GM19467 (cell line): ENCODE data around the gene RP2.
A peak's percentile ranks its signal among the peaks of the same experiment; 100 is the strongest.

ENCODE experiments used
- ATAC-seq: cut with Tn5 transposase; IDR thresholded peaks from one replicate; pipeline ENCODE4 v1.9.1; 2021; ENCODE audit warnings: mild to moderate bottlenecking, moderate library complexity; ENCODE audit not compliant: unreplicated experiment

RP2 gene

DNA sequence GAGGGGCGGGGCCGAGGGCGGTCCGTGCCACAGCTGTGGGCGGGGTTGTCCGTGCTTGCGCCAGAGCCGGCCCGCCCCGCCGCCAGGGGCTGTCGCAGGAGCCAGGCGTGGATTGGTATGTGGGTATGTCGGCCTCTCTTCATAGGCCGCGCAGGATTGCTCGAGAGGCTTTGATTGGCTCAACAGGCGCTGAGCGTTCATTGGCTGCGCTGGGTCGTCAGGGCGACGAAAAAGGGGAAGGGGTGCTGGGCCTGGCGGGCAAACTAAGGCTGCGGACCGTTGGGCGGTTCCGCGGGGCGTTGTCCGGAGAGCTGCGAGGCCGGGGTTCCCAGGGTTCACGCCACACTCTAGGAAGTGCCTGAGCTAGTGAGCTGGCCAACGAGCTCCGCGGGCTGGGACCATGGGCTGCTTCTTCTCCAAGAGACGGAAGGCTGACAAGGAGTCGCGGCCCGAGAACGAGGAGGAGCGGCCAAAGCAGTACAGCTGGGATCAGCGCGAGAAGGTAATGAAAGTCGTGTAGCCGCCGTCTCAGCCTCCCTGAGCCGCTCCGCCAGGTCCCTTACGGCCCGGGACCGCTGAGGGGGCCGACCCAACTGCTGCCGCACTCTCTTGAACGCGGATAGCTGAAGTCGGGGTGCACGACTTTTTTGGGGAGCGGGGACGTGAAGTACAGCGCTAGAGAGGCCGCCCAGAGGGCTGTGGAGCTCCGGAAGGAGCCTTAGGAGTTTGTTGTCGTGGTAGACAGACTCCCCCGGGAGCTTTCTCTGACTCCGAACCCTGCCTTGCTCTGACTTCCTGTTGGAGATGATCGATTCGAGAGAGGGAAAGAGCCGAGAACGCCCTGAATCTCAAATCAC lies at the start of gene RP2:
TSS of gene RP2 (plus strand) at position 343 of the 857 bp plus-strand sequence. CDS start at position 401, 58 bp downstream.
- ATAC-seq = peak; percentile 94

DNA sequence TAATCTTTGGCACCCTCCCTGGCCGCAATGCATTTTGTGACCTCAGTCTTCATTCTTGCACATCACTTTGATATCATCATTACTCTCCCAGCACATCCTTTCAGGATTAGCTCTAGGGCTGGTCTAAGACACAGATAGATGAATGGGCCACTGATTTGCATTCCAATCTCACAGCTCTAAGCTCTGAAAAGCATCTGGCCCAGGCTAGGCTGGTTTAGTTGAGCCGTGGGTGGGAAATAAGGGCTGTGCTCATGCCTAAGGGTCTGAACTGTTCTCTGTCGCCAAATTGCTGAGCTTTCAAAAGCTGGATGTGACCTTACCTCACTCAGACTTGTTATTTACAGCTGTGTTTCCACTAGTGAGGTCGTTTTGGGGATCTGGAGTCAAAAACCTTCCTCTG lies 47.9 kb upstream of the RP2 start:
- ATAC-seq = no peak

DNA sequence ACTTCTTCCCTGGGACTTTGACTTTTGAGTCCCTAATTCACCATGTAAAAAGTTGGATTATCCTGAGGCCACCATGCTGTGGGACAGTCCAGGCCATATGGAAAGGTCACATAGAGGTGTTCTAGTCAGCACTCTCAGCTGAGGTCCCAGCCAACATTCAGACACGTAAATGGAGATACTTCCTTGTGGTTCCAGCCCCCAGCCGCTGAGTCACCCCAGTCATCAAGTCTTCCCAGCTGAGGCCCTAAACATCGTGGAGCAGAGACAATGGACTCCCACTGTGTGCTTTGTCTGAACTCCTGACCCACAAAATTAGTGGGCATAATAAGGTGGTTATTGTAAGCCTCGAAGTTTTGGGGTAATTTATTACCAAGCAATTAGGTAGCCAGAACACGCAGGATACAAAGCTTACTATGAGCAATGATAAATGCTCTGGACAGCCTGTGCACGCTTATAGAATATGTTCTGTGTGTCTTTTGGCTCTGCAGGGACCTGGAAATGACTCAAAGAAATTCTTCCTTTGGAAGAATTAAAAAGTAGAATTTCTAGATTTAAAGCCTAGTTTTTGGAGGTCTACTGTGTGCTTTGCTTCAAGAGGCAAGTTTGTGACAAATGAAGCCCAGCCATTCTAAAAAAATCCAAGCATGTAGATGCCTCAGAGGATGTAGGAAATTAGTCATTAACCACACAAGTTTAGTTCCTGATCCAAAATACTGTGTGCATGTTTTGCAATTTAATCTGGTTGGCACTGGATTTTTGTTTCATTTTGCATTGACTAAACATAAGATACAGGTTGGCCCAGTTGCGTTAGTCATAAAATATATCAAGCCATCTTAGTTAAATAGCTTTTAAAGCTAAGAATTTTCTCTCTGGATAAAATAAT lies 44.7 kb upstream of the RP2 start:
- no peak for ATAC-seq

DNA sequence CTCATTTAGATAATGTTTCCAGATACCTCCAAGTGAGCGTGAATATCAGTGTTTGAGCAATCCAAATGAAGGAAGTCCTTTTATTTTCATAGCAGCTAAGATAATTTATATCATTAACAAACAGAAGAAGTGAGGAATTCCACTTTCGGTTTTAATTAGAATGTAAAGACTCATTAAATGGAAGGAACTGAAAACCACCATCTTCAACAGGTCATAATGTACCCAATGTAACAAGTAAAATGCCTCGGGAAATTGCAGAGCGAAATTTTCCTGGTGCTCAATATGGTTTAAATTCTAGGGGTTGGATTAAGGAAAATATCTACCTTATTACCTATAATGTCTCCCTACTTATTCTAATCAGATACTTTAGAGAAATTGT lies 44.0 kb upstream of the RP2 start:
- ATAC-seq = no peak

DNA sequence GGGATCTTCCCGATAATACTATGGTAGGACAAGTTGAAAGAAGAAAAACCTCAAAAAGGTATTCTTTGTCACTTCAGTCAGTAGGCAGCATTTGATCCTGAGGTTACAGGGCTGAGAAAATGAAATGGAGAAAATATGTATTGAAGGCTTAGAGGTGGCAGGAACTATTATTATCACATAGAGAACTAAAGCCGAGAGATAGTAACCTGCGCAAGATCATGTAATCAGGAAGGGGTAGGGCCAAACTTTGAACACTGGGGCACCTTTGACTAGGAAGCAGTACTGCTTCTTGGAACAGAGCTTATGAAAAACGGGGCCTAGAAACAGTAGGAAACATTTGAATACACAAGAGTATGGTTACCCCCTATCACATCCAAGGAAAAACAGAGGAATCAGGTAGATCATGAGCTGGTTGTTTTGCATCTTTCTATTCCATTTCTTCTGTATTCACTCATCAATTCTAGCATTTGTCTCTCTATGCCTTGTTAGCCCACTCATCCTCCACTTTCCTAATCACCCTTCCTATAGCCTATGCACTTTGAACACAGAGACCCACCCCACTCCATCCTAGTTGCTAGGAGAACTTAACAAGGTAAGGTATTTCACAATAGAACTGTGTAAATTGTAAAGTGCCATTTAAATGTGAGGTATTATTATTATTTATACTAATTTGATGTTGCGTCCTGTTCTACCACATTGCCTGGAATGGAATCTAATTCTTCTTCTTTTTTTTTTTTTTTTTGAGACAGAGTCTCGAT lies 43.3 kb upstream of the RP2 start:
- ATAC-seq = no peak

DNA sequence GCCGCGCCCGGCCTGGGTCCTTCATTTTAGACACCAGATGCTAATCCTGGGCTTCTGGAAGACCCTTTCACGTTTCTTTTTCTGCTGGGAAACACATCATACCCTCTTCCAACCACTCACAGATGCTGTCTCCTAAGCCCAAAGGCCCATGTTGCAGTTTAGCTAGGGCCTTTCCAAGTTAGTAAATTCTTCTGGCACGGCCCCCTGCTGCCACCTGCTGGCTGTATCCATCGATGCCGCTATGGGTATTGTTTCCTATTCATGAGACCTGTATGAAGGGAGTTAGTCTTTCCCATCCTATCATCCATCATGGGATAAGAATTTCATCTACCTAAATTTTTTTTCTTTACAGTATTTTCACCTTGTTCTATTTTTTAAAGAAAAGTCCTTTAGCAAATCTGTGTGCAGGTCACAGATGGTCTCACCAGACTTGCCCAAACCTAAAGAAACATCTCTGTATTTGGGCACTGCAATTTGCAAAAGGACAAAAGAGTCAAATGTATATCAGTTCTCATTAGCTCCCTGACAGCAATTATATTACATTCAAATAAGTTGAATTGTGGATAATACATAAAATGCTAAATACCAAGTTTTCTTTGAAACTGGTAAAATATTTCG lies 40.2 kb upstream of the RP2 start:
- no peak for ATAC-seq

DNA sequence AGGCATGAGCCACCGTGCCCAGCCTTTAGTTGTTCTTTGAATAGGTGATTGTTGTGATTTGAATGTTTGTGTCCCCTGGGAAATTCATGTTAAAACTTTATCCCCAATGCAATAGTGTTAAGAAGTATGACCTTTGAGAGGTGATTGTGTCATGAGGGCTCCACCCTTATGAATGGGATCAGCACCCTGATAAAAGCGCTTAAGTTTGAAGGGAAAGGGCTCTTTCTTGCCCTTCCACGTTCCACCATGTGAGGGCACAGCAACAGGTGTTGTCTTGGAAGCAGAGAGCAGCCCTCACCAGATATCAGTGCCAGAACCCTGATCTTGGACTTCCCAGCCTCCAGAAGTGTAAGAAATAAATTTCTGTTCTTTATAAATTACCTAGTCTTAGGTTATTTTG lies 33.7 kb upstream of the RP2 start:
- ATAC-seq = no peak

DNA sequence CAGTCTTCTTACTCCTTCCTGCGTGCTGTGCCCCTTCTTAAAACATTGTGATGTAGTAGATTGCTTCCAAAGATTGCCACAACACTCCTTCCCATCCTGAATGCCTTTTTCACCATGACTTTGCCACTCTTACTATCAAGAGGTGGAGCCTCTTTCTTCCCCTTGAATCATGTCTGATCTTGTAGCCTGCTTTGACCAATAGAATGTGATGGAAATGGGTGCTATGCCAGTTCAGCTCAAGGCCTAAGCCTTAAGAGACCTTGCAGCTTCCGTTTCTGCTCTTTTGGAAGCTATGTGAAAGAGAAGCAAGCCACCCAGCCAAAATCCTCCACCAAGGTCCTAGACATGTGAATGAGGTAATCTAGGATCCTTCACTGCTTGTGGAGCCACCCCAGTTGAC lies 31.6 kb upstream of the RP2 start:
- no peak for ATAC-seq

DNA sequence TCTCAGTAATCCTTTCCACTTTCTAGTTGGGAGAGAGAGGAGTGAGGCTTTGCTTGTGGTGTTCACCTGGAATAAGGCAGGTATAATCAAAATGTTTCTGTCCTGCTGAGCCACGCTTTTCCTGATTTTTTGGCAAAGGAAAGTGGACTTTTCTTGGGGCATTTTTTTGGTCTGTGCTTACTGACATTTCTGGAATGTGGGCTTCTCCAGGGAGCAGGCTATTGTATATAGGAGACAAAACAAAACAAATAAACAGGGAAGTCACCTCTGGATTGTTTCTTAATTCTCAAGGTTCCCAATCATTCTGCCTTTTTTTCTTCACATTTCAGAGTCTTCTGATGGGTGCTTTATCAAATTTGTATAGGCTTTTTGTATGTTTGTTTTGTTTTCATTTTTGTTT lies 25.7 kb upstream of the RP2 start:
- no peak for ATAC-seq

DNA sequence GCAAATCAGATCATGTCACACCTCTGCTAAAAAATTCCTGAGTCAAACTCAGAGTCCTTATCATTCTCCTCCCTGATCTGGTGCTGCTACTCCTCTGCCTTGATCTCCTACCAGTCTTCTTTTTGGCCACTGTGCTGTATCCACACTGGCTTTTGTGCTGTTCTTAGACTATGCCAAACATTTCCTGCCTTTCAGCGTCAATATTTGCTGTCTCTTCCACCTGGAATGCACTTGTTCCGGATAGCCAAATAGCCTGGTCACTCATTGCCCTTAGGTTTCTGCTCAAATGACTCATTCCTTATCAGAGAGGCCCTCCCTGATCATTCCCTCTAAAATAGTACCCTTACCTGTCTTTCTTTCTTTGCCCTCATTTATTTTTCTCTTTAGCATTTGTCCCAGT lies 24.4 kb upstream of the RP2 start:
- no peak for ATAC-seq

DNA sequence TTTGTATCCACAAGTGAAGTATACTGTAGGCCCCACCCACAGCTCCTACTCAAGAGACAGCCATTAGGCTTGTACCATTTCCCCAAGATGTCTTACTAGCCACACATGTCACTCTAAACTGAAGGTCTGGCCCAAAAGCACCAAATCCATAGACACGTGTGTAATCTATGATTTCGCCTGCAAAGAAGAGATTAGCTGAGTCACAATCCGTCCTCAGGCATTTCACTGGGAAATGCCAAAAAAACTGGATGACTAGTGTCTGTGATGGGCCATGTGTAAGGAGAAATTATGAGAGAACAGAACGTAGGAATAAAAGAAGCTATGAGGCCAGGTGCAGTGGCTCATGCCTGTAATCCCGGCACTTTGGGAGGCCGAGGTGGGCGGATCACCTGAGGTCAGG lies 21.9 kb upstream of the RP2 start:
- no peak for ATAC-seq

DNA sequence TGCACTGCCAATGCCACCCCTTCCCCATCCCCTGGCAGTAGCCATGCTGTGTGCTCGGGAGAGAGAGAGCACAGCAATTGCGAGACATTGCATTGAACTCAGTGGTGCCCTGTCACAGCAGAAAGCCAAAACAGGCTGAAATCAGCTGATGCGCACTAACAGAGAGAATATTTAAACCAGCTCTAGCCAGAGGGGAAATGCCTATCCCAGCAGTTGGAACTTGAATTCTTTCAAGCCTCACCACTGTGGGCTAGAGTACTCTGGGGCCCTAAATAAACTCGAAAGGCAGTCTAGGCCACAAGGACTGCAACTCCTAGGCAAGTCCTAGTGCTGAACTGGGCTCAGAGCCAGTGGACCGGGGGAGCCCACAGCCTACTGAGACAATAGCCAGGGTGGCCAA lies 17.7 kb upstream of the RP2 start:
- ATAC-seq = no peak

DNA sequence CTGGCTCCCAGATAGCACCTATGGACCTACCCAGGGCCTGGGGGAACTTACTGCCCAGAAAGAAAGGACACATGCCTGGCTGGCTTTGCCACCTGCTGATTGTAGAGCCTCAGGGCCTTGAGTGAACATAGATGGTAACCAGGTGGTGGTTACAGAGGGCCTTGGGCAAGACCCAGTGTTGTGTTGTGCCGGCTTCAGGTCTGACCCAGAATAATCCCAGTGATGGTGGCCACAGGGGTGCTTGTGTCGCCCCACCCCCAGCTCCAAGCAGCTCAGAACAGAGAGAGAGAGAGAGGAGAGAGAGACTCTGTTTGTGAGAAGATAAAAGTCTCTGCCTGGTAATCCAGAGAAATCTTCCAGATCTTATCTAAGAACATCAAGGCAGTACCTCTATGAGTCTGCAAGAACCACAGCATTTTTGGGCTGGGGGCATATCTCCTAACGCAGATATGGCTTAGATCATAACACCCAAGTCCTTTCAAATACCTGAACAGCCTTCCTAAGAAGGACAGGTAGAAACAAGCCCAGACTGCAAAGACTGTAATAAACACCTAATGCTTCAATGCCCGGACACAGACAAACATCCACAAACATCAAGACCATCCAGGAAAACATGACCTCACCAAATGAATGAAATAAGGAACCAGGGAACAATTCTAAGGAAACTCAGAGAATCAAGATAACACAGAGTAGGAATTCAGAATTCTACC lies 16.3 kb upstream of the RP2 start:
- ATAC-seq = no peak

DNA sequence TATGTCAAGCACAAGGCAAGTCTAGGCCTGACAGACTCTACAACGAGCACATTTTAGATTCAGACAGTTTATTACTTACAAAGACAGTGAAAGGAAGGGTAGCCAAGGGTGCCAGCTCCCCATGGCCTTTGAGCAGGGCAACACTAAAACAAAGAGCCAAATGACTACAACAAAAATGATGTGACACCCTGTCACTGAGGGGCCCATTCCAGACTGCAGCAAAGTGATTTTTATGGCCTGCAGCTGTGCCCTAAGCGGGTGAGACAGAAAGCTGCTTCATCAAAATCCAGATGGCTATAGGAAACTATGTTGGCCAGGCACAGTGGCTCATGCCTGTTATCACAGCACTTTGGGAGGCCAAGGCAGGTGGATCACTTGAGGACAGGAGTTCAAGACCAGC lies 13.4 kb upstream of the RP2 start:
- no peak for ATAC-seq

DNA sequence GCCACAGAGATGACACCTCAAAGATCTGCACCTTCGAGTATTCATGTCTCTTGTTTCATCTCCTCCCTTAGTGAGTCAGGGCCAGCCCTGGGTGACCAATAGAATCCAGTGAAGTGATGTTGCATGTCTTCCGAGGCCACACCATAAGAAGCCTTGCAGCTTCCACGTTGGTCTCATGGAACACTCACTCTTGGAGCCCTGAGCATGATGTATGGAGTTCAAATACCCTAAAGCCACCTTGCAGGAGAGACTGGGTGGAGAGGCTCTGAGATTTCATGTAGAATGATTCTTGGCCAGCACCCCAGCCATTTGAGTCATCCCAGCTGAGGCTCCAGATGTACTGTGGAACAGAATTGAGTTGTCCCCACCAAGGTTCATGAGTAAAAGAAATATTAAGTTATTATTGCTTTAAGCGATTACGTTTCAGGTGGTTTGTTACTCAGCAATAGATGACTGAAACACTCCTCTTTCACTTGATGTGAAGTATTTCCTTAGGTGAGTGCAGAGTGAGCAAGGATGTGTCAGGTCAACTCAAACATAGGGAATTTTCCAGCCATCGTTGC lies 5.0 kb upstream of the RP2 start:
- ATAC-seq = no peak

DNA sequence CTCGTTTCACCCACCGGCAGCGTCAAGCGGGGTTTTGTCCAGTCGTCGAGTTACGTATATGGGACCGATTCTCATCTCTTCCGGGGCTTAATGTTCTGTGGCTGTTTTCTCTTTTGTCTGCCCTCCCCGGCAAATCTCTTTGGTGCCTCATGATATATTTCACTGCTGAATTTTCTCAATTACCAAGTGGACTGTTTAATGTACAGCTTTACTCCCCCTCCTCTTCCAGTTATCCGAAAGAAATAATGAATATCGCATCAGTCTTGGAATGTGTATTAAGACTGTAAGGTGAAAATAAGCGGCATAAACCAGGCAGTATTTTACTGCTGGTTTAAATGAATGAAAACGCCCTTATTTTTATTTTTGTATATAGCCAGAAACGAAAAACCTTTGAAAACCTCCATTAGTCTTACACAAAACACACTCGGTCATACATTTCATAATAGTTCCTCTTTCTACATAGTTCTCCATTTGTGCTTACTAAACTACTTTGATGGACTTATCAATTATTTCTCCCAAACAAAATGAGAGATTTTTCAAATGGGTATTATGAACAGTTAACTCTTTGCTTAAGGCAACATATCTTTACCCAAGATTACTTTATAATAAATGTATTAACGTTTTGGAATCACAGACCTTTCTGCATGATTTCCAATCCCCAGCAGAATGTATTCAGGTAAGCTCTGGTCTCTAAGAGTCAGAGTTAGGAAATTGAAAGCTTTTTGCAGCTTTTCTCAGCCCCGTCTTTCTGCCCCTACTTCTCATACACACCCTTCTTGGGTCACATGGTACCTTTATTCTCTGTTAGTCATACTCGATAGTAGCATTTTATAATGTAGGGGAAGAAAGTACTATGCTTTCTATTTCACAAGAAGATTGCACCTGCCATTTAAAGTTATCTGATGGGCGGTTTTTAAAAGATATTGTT lies 979 bp downstream of the RP2 start:
- no peak for ATAC-seq

DNA sequence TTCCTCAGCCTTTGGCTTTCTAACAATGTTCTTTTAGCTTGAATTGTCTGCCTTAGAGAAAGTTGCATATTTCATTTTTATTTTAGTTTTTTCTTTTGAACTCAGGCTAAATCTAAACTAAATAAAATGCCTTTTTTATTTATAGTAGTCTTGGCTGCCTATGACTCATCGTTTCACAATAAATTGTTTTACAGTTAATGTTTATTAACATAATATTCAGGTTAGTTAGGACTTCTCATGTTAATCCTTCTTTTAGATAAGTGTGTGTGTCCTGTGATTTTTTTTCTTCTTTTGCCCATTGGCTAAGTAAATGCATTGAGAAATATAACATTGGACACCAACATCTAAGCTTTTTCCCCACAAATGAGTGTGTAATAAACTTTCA lies 1.6 kb downstream of the RP2 start:
- no peak for ATAC-seq

DNA sequence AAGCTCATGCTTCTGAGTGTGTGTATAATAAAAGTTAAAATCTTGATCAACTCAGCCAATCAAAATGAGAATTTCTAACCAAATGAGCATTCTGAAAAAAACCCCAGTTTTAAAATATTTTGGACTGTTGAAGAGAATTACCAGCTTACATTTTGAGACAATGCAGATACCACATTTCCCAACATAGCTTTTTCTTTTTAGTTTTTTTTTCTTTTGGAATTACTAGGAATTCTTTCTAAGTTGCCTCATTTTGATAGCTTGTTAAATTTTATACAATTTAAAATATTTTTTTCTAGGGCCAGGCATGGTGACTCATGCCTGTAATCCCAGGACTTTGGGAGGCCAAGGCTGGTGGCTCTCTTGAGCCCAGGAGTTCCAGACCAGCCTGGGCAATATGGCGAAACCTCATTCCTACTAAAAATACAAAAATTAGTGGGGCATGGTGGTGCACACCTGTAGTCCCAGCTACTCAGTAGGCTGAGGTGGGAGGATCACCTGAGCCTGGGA lies 2.2 kb downstream of the RP2 start:
- no peak for ATAC-seq

DNA sequence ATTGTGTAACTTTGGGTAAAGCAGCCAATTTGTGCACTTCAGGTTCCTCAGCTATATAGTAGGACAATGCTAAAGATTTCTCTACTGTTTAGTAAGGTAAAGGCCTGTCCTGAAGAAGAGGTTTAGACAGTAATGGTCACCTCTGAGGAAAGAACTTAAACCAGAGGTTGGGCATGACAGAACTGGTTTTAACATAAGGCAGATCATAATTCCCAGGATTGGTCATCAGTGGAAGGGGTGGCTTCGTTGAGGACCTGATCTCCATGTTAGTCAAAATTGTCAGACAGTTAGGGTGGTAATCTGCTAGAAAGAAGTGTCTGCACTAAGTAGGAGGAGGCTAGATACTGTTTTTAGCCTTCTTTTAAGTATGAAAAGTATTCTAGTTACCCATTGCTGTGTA lies 4.1 kb downstream of the RP2 start:
- ATAC-seq = no peak
